ENCODE results near the gene NFATC3. TPM values are rescaled to one million over a fixed set of nuclear protein-coding genes. Genes with fewer than 3 reads are reported as not detected.

The NFATC3 gene
- polyA plus RNA-seq, 3 donors: 14.3 to 21.8 (median 15.8) TPM

DNA sequence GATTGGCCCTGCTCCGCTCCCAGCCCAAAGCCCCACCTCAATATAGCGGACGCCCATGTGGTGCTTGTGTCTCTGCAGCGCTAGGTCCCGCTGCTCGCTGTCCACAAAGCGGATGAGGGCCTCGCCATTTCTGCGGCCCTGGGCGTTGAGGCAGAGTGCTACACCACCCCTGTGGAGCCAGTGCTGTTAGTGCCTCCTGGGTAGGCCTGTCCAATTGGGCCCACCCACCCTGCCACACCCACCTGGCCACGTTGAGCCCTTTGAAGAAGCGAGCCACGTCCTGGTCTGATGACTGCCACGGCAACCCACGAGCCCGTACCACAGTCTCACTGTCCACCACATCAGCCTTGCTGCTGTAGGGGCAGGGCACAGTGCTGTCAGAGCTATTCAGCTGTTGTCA is 147.2 kb downstream of the NFATC3 start:
- Histone ChIP-seq H3K79me2 (ENCODE audit: insufficient read depth, low read length) (no peaks in the 10 kb centered on the region), H3K9me3 (replicated peaks in 1 of 2; ENCODE audit: control insufficient read depth in 1 of 2, insufficient read depth in 1 of 2, low read length in 2 of 2) (no peaks in the 10 kb centered on the region), H3K4me1 (ENCODE audit: control insufficient read depth in 1 of 2, insufficient read depth in 2 of 2, low read length in 2 of 2) (peaks cover 12 to 30% of the 10 kb centered on the region in 2 donors), H3K27ac (ENCODE audit: low read depth in 1 of 2, low read length in 2 of 2) (no peak overlapping the region), H3K9ac (ENCODE audit: insufficient read depth, low read length, poor library complexity, severe bottlenecking) (no peak overlapping the region), H3K27me3 (ENCODE audit: control insufficient read depth in 2 of 2, insufficient read depth in 2 of 2, low read length in 2 of 2) (peaks cover 9 to 33% of the 10 kb centered on the region in 2 donors), H3K4me3 (replicated peaks in 1 of 3; ENCODE audit: low read depth in 2 of 3, low read length in 3 of 3) (no peak overlapping the region), H3K4me2 (replicated peaks; ENCODE audit: extremely low read depth, low read length, poor library complexity, severe bottlenecking) (no peak overlapping the region), H2AFZ (ENCODE audit: insufficient read depth, low read depth, low read length, poor library complexity, severe bottlenecking) (no peak overlapping the region), H4K20me1 (ENCODE audit: insufficient read depth, low read length) (peaks cover 27% of the 10 kb centered on the region), H3K36me3 (replicated peaks in 1 of 2; ENCODE audit: control insufficient read depth in 1 of 2, insufficient read depth in 2 of 2, low read length in 2 of 2) (peaks cover 29 to 40% of the 10 kb centered on the region in 2 donors)
- intact Hi-C loops (cut with micrococcal nuclease): loop anchor here in 1 of 2 donors (10.0 kb wide), 1 partner anchor 348 kb away; the partner anchor contains the start of gene NRN1L
- no peak for DNase-seq
- TF ChIP-seq, protein P1, sequence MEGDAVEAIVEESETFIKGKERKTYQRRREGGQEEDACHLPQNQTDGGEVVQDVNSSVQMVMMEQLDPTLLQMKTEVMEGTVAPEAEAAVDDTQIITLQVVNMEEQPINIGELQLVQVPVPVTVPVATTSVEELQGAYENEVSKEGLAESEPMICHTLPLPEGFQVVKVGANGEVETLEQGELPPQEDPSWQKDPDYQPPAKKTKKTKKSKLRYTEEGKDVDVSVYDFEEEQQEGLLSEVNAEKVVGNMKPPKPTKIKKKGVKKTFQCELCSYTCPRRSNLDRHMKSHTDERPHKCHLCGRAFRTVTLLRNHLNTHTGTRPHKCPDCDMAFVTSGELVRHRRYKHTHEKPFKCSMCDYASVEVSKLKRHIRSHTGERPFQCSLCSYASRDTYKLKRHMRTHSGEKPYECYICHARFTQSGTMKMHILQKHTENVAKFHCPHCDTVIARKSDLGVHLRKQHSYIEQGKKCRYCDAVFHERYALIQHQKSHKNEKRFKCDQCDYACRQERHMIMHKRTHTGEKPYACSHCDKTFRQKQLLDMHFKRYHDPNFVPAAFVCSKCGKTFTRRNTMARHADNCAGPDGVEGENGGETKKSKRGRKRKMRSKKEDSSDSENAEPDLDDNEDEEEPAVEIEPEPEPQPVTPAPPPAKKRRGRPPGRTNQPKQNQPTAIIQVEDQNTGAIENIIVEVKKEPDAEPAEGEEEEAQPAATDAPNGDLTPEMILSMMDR (IDR thresholded peaks at IDR 0.05): no peak
- Mint-ChIP-seq H3K4me1 (peaks cover 21% of the 10 kb centered on the region), H3K27ac (no peak overlapping the region), H3K27me3 (ENCODE audit: low read depth in 3 of 3) (peaks cover 28 to 33% (median 28%) of the 10 kb centered on the region in 3 donors), H3K4me3 (no peak overlapping the region), H3K9me3 (peaks cover 0 to 13% (median 4%) of the 10 kb centered on the region in 7 donors), H3K36me3 (peaks cover 22 to 37% of the 10 kb centered on the region in 2 donors)
- WGBS (ENCODE audit: insufficient coverage): 88% methylated on average over 12 of the region's 16 CpGs

- 100% methylated on average over 3 of the region's 5 CpGs for WGBS (ENCODE audit: insufficient coverage)
- intact Hi-C loops (cut with micrococcal nuclease): loop anchor here in 1 of 2 donors (10.0 kb wide), 1 partner anchor 348 kb away; the partner anchor contains the start of gene NRN1L
- Histone ChIP-seq H3K4me1 (ENCODE audit: control insufficient read depth in 1 of 2, insufficient read depth in 2 of 2, low read length in 2 of 2) (peaks cover 17 to 39% of the 10 kb centered on the region in 2 donors), H3K27ac (ENCODE audit: low read depth in 1 of 2, low read length in 2 of 2) (no peak overlapping the region), H3K36me3 (replicated peaks in 1 of 2; ENCODE audit: control insufficient read depth in 1 of 2, insufficient read depth in 2 of 2, low read length in 2 of 2) (peaks cover 21 to 31% of the 10 kb centered on the region in 2 donors), H2AFZ (ENCODE audit: insufficient read depth, low read depth, low read length, poor library complexity, severe bottlenecking) (no peak overlapping the region), H3K79me2 (ENCODE audit: insufficient read depth, low read length) (no peaks in the 10 kb centered on the region), H3K27me3 (ENCODE audit: control insufficient read depth in 2 of 2, insufficient read depth in 2 of 2, low read length in 2 of 2) (peaks cover 9 to 33% of the 10 kb centered on the region in 2 donors), H3K4me2 (replicated peaks; ENCODE audit: extremely low read depth, low read length, poor library complexity, severe bottlenecking) (no peak overlapping the region), H3K9me3 (replicated peaks in 1 of 2; ENCODE audit: control insufficient read depth in 1 of 2, insufficient read depth in 1 of 2, low read length in 2 of 2) (no peaks in the 10 kb centered on the region), H4K20me1 (ENCODE audit: insufficient read depth, low read length) (peaks cover 20% of the 10 kb centered on the region), H3K9ac (ENCODE audit: insufficient read depth, low read length, poor library complexity, severe bottlenecking) (no peak overlapping the region), H3K4me3 (replicated peaks in 1 of 3; ENCODE audit: low read depth in 2 of 3, low read length in 3 of 3) (no peak overlapping the region)
- Mint-ChIP-seq H3K27ac (peak overlapping the region in 3 of 7 donors; percentile 2 to 21 (median 3)), H3K4me3 (no peak overlapping the region), H3K36me3 (peaks cover 22 to 28% of the 10 kb centered on the region in 2 donors), H3K4me1 (peaks cover 25% of the 10 kb centered on the region), H3K27me3 (ENCODE audit: low read depth in 3 of 3) (peaks cover 26 to 37% (median 28%) of the 10 kb centered on the region in 3 donors), H3K9me3 (peaks cover 0 to 16% (median 4%) of the 10 kb centered on the region in 7 donors)
- TF ChIP-seq, protein P1 (IDR thresholded peaks at IDR 0.05): no peak
- no peak for DNase-seq
Measured at GRCh38 chr16:68233085-68233834, 148.1 kb downstream of the NFATC3 start.

Data from CD14-positive monocyte (primary cell).